Gastrocnemius medialis (tissue), 4 donors: ENCODE results near the gene PTPRM.

Source experiments
- CTCF ChIP-seq, 5 experiments: fragments of 450-650 bp in 3 of 5; fragments of 200-600 bp in 2 of 5; sonication (generic) in 2 of 5; IDR thresholded peaks in 4 of 5; conservative IDR thresholded peaks in 1 of 5; 1 replicate in 4 of 5; 2 replicates in 1 of 5; pipeline ENCODE4 v1.5.1; 2016 to 2019; ENCODE audit warnings: antibody characterized with exemption in 5 of 5, mild to moderate bottlenecking in 3 of 5, moderate library complexity in 3 of 5
- POLR2A ChIP-seq, 2 donors: fragments of 450-650 bp; IDR thresholded peaks; one replicate each; pipeline ENCODE4 v1.6.1; 2017; ENCODE audit warnings: antibody characterized with exemption in 2 of 2, mild to moderate bottlenecking in 2 of 2, moderate library complexity in 2 of 2

- no peak for TF ChIP-seq CTCF (IDR thresholded peaks at IDR 0.05 in 4 of 5, conservative IDR thresholded peaks at IDR 0.05 in 1 of 5)
- no peak for TF ChIP-seq POLR2A (IDR thresholded peaks at IDR 0.05)
Measured at GRCh38 chr18:8293184-8293583, 726.1 kb downstream of the PTPRM start.
